GM23338 (cell line): ENCODE results near the gene DMBT1. TPM values are rescaled to one million over a fixed set of nuclear protein-coding genes. Genes with fewer than 3 reads are reported as not detected.

Experiments
- ATAC-seq: fragments of 200-7000 bp; cut with Tn5 transposase; 3 replicates; pipeline ENCODE4 v1.9.1; 2020
- DNase-seq: peaks from one replicate; pipeline ENCODE4 v3.0.0-alpha.2; 2015; ENCODE audit warnings: low spot score
- H2AFZ ChIP-seq: fragments of 200-600 bp; sonication (generic); 2 replicates; pipeline ENCODE4 v1.8.0; 2016; ENCODE audit warnings: antibody characterized with exemption, mild to moderate bottlenecking, moderate library complexity
- H3F3A ChIP-seq: fragments of 200-600 bp; sonication (generic); replicated peaks from 2 replicates; pipeline ENCODE4 v1.8.0; 2017; ENCODE audit warnings: antibody characterized with exemption, mixed run types, low read depth
- H3K27ac ChIP-seq: fragments of 200-600 bp; sonication (generic); 2 replicates; pipeline ENCODE4 v1.6.1; 2016; ENCODE audit warnings: low read depth
- H3K27me3 ChIP-seq: fragments of 200-600 bp; sonication (generic); 2 replicates; pipeline ENCODE4 v1.8.0; 2016; ENCODE audit warnings: mild to moderate bottlenecking, mixed run types, moderate library complexity; ENCODE audit not compliant: insufficient read depth
- H3K36me3 ChIP-seq: fragments of 200-600 bp; sonication (generic); 2 replicates; pipeline ENCODE4 v1.8.0; 2016; ENCODE audit warnings: mild to moderate bottlenecking; ENCODE audit not compliant: insufficient read depth
- H3K4me1 ChIP-seq: fragments of 200-600 bp; sonication (generic); 2 replicates; pipeline ENCODE4 v1.8.0; 2016; ENCODE audit warnings: mild to moderate bottlenecking, moderate library complexity; ENCODE audit not compliant: insufficient read depth
- H3K4me2 ChIP-seq: fragments of 200-600 bp; sonication (generic); 2 replicates; pipeline ENCODE4 v1.7.1; 2017; ENCODE audit warnings: mixed run types
- H3K4me3 ChIP-seq: fragments of 200-600 bp; sonication (generic); 2 replicates; pipeline ENCODE4 v1.6.1; 2016; ENCODE audit warnings: mixed run types
- H3K79me2 ChIP-seq: fragments of 200-600 bp; sonication (generic); replicated peaks from 2 replicates; pipeline ENCODE4 v1.8.0; 2017; ENCODE audit warnings: mild to moderate bottlenecking; ENCODE audit not compliant: insufficient read depth
- H3K9me2 ChIP-seq: fragments of 200-600 bp; sonication (generic); 2 replicates; pipeline ENCODE4 v1.8.0; 2017; ENCODE audit not compliant: insufficient read depth
- H4K20me1 ChIP-seq: fragments of 200-600 bp; sonication (generic); replicated peaks from 2 replicates; pipeline ENCODE4 v1.8.0; 2017; ENCODE audit warnings: mild to moderate bottlenecking; ENCODE audit not compliant: insufficient read depth
- H3K27ac Mint-ChIP-seq: 2 replicates; pipeline ENCODE4 v1.8.0; 2020; ENCODE audit warnings: inconsistent platforms, mild to moderate bottlenecking, moderate library complexity, mixed read lengths
- H3K27me3 Mint-ChIP-seq: 3 replicates; pipeline ENCODE4 v1.8.0; 2022; ENCODE audit warnings: low read depth, mild to moderate bottlenecking, moderate library complexity, mixed read lengths, inconsistent platforms; ENCODE audit not compliant: insufficient read depth, poor library complexity
- H3K36me3 Mint-ChIP-seq: 3 replicates; pipeline ENCODE4 v1.8.0; 2021; ENCODE audit warnings: low read depth, mild to moderate bottlenecking, inconsistent platforms, moderate library complexity, mixed read lengths
- H3K4me1 Mint-ChIP-seq: 3 replicates; pipeline ENCODE4 v1.8.0; 2020; ENCODE audit warnings: mild to moderate bottlenecking, inconsistent platforms, mixed read lengths
- H3K4me3 Mint-ChIP-seq: 3 replicates; pipeline ENCODE4 v1.8.0; 2021; ENCODE audit warnings: moderate library complexity, mild to moderate bottlenecking, inconsistent platforms, mixed read lengths
- H3K9me3 Mint-ChIP-seq: 3 replicates; pipeline ENCODE4 v1.8.0; 2020; ENCODE audit warnings: moderate library complexity, mild to moderate bottlenecking, inconsistent platforms, mixed read lengths
- CREB1 ChIP-seq: fragments of 250-450 bp; sonication (Bioruptor Pico); IDR thresholded peaks from 2 replicates; pipeline ENCODE4 v1.5.0; 2020; ENCODE audit warnings: low read depth, mild to moderate bottlenecking, moderate library complexity
- CTCF ChIP-seq, 2 experiments: fragments of 200-600 bp in 1 of 2; sonication (generic) in 1 of 2; conservative IDR thresholded peaks; 2 replicates each; pipeline versions ENCODE4 v1.5.1 to v1.6.1; 2016 to 2017; ENCODE audit warnings: antibody characterized with exemption in 2 of 2, low read depth in 2 of 2, mild to moderate bottlenecking in 2 of 2, moderate library complexity in 1 of 2
- ETS1 ChIP-seq: IDR thresholded peaks from 2 replicates; pipeline ENCODE4 v1.6.1; 2016; ENCODE audit warnings: antibody characterized with exemption
- EZH2 ChIP-seq: fragments of 200-600 bp; sonication (generic); IDR thresholded peaks from one replicate; pipeline ENCODE4 v1.8.0; 2017; ENCODE audit warnings: antibody characterized with exemption, mild to moderate bottlenecking, low read depth; ENCODE audit not compliant: unreplicated experiment
- EZH2phosphoT487 ChIP-seq: fragments of 200-600 bp; sonication (generic); IDR thresholded peaks from one replicate; pipeline ENCODE4 v1.8.1; 2018; ENCODE audit warnings: antibody characterized with exemption; ENCODE audit not compliant: unreplicated experiment
- JUNB ChIP-seq: IDR thresholded peaks from one replicate; pipeline ENCODE4 v1.6.1; 2016; ENCODE audit warnings: antibody characterized with exemption; ENCODE audit not compliant: unreplicated experiment
- NANOG ChIP-seq: IDR thresholded peaks from 2 replicates; pipeline ENCODE4 v1.6.1; 2016; ENCODE audit warnings: antibody characterized with exemption, borderline replicate concordance
- POLR2AphosphoS5 ChIP-seq: IDR thresholded peaks from 2 replicates; pipeline ENCODE4 v1.6.1; 2016; ENCODE audit warnings: antibody characterized with exemption, low read depth
- STAT1 ChIP-seq: IDR thresholded peaks from one replicate; pipeline ENCODE4 v1.6.1; 2016; ENCODE audit warnings: antibody characterized with exemption; ENCODE audit not compliant: unreplicated experiment
- ZNF114 ChIP-seq: fragments of 250-450 bp; sonication (Bioruptor Pico); IDR thresholded peaks from 2 replicates; pipeline ENCODE4 v1.5.0; 2020; ENCODE audit warnings: mild to moderate bottlenecking, moderate library complexity
- ZNF331 ChIP-seq: fragments of 250-450 bp; sonication (Bioruptor Pico); IDR thresholded peaks from 2 replicates; pipeline ENCODE4 v1.5.0; 2020; ENCODE audit warnings: low read depth, mild to moderate bottlenecking, moderate library complexity
- polyA plus RNA-seq: library from polyadenylated mRNA; unstranded; fragments of >200 nt; fragmentation: Nextera tagmentation; extraction: Ambion mirVana; gene quantifications from 2 replicates; pipeline ENCODE4 v1.2.1, GENCODE V29; 2016
- total RNA-seq: library from RNA; depleted of rRNA; stranded (reverse); fragments of >200 nt; shearing (Covaris generic); gene quantifications from 2 replicates; pipeline ENCODE4 v1.2.3, GENCODE V29; 2014
- TF ChIP-seq, protein P1 (sequence below): IDR thresholded peaks from one replicate; pipeline ENCODE4 v1.6.1; 2018; ENCODE audit warnings: antibody characterized with exemption; ENCODE audit not compliant: unreplicated experiment

DMBT1 gene
- total and polyA plus RNA-seq, 2 experiments from 2014 or later, result 0.03 to 0.05 TPM

DNA sequence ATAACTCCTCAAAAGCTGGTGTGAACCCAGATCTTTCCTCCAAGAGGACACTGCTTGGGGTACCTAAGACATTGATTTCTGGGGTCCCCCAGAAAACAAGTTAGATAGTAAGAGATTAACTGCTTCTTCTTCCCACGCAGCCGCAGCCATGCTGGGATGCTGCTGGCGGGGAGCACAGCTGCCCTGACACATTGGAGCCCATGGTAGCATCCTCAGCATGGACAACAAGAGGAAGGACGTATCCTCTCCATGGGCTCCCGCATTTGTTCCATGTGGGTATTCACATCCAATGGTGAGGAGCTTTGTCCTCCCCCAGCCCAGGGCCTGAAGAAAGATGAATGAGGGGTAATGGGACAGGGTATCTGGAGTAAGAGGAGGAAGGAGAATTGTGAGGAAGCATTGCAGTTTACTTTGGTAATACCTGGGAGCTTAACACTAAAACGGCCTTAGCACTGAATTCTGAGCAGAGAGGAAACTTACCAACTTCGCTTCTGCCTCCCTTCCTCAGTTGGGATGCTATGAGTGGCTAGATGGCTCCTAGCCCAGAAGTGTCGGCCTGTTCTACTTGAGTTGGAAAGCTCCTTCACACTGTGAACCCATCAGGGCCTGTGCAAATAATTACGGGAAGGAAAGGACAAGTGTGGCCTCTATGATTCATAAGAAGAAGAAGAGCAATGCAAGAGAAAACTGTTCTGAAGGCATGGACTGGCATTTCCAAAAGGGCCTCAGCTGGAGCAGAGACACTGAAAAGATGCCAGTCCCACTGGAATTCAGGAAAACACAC, 95.2 kb downstream of the DMBT1 start (continued):
- TF ChIP-seq POLR2AphosphoS5, result no peak
- no peak for TF ChIP-seq STAT1
- no peak for TF ChIP-seq ZNF331

GRCh38 chr10:122656308-122656705, 95.8 kb downstream of the DMBT1 start:
- TF ChIP-seq ZNF331, result no peak
- no peak for TF ChIP-seq EZH2phosphoT487
- TF ChIP-seq CREB1, result no peak
- no peak for TF ChIP-seq NANOG
- no peak for TF ChIP-seq STAT1
- no peak for TF ChIP-seq JUNB
- TF ChIP-seq ZNF114 (CRISPR knock-in tag), result no peak
- TF ChIP-seq, protein P1, sequence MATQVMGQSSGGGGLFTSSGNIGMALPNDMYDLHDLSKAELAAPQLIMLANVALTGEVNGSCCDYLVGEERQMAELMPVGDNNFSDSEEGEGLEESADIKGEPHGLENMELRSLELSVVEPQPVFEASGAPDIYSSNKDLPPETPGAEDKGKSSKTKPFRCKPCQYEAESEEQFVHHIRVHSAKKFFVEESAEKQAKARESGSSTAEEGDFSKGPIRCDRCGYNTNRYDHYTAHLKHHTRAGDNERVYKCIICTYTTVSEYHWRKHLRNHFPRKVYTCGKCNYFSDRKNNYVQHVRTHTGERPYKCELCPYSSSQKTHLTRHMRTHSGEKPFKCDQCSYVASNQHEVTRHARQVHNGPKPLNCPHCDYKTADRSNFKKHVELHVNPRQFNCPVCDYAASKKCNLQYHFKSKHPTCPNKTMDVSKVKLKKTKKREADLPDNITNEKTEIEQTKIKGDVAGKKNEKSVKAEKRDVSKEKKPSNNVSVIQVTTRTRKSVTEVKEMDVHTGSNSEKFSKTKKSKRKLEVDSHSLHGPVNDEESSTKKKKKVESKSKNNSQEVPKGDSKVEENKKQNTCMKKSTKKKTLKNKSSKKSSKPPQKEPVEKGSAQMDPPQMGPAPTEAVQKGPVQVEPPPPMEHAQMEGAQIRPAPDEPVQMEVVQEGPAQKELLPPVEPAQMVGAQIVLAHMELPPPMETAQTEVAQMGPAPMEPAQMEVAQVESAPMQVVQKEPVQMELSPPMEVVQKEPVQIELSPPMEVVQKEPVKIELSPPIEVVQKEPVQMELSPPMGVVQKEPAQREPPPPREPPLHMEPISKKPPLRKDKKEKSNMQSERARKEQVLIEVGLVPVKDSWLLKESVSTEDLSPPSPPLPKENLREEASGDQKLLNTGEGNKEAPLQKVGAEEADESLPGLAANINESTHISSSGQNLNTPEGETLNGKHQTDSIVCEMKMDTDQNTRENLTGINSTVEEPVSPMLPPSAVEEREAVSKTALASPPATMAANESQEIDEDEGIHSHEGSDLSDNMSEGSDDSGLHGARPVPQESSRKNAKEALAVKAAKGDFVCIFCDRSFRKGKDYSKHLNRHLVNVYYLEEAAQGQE, result no peak
- no peak for TF ChIP-seq POLR2AphosphoS5
- Mint-ChIP-seq H3K36me3 (no peaks in the 10 kb centered on the region), H3K4me1 (peaks cover 3% of the 10 kb centered on the region; the same call in 1 of the 3 replicates), H3K4me3 (no peak overlapping the region), H3K9me3 (no peaks in the 10 kb centered on the region), H3K27ac (no peak overlapping the region), H3K27me3 (no peaks in the 10 kb centered on the region)
- H3K4me1 ChIP-seq, result no peaks in the 10 kb centered on the region
- H3K27ac ChIP-seq, result no peak overlapping the region
- no peak overlapping the region for H3K4me2 ChIP-seq
- H3F3A ChIP-seq, result no peaks in the 10 kb centered on the region
- no peaks in the 10 kb centered on the region for H4K20me1 ChIP-seq
- no peaks in the 10 kb centered on the region for H3K27me3 ChIP-seq
- H3K9me2 ChIP-seq, result 0 out of 2 replicates have a peak, but pooled peaks cover 17% of the 10 kb centered on the region
- DNase-seq (no peak), ATAC-seq (no peak)
- H2AFZ ChIP-seq, result no peak overlapping the region
- no peaks in the 10 kb centered on the region for H3K79me2 ChIP-seq
- no peaks in the 10 kb centered on the region for H3K36me3 ChIP-seq
- no peak overlapping the region for H3K4me3 ChIP-seq

DNA sequence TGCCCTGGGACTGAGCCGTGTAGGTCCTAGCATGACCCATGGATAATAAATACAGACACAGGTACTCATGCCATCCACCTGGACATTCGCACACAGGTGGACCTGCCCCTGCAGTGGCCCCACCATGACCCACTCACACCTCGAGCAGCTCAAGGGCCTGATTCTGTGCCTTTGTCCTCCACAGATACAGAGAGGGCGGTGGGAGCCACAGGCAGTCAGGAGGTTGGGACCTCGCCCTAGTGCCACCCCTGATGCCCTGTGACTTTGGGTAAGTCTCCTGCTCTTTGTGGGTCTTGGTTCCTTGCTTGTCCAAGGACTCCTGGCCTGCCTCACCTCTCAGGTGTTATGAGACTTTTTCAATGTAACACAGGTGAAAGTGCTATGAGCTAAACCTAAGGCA, 96.2 kb downstream of the DMBT1 start:
- Histone ChIP-seq H3K36me3 (no peaks in the 10 kb centered on the region), H4K20me1 (no peaks in the 10 kb centered on the region), H3K9me2 (0 out of 2 replicates have a peak, but pooled peaks cover 17% of the 10 kb centered on the region), H3K27me3 (no peaks in the 10 kb centered on the region), H3K4me2 (no peak overlapping the region), H3K4me1 (no peaks in the 10 kb centered on the region), H3K79me2 (no peaks in the 10 kb centered on the region), H2AFZ (no peak overlapping the region), H3K27ac (no peak overlapping the region), H3K4me3 (no peak overlapping the region), H3F3A (no peaks in the 10 kb centered on the region)
- Mint-ChIP-seq H3K27ac (no peak overlapping the region), H3K4me1 (peaks cover 3% of the 10 kb centered on the region; the same call in 1 of the 3 replicates), H3K36me3 (no peaks in the 10 kb centered on the region), H3K9me3 (no peaks in the 10 kb centered on the region), H3K27me3 (no peaks in the 10 kb centered on the region), H3K4me3 (no peak overlapping the region)
- ATAC-seq (no peak), DNase-seq (no peak)
- TF ChIP-seq STAT1, result no peak
- TF ChIP-seq ETS1, result no peak
- TF ChIP-seq EZH2phosphoT487, result no peak
- TF ChIP-seq ZNF114 (CRISPR knock-in tag), result no peak
- TF ChIP-seq POLR2AphosphoS5, result no peak
- no peak for TF ChIP-seq JUNB
- no peak for TF ChIP-seq ZNF331
- no peak for TF ChIP-seq CTCF (conservative IDR thresholded peaks at IDR 0.05; ENCODE audit: low read depth in 2 of 2)
- no peak for TF ChIP-seq EZH2
